A673 (cell line): Measurements from ENCODE around the gene RNF8. TPM values are rescaled to one million over a fixed set of nuclear protein-coding genes. Genes with fewer than 3 reads are reported as not detected.

Source experiments
- BruUV-seq: library from RNA; stranded (reverse); fragments of 400-500 nt; replicated peaks from 2 replicates; lab custom pipeline; 2021; lab: Mats Ljungman, UMichigan
- CTCF ChIA-PET: fragments of 300-600 bp; sonication (Branson Sonifier 250); formaldehyde crosslinking; loops from one replicate; lab custom pipeline; 2022; ENCODE audit warnings: antibody characterized with exemption; lab: Charles Lee
- POLR2A ChIA-PET: fragments of 300-600 bp; sonication (Branson Sonifier 250); formaldehyde crosslinking; loops from one replicate; lab custom pipeline; 2022; ENCODE audit warnings: antibody characterized with exemption; ENCODE audit not compliant: low non-redundant PET; lab: Charles Lee
- DNase-seq: peaks from one replicate; pipeline ENCODE4 v3.0.0-alpha.2; 2015; ENCODE audit warnings: low spot score
- H3K27ac ChIP-seq: fragments of 200-600 bp; sonication (generic); 2 replicates; pipeline ENCODE4 v1.5.1; 2016; ENCODE audit warnings: mixed run types, low read depth, mild to moderate bottlenecking, mixed read lengths, antibody characterized with exemption, low read length; ENCODE audit not compliant: poor library complexity, severe bottlenecking
- H3K27me3 ChIP-seq: fragments of 200-600 bp; sonication (generic); replicated peaks from 2 replicates; pipeline ENCODE4 v1.6.1; 2017; ENCODE audit warnings: mixed run types, low read depth, mild to moderate bottlenecking, mixed read lengths, antibody characterized with exemption, low read length; ENCODE audit not compliant: insufficient read depth, poor library complexity
- H3K36me3 ChIP-seq: fragments of 200-600 bp; sonication (generic); 2 replicates; pipeline ENCODE4 v1.6.1; 2016; ENCODE audit warnings: mixed run types, mild to moderate bottlenecking, mixed read lengths, antibody characterized with exemption, low read length; ENCODE audit not compliant: insufficient read depth, poor library complexity, severe bottlenecking
- H3K4me1 ChIP-seq: fragments of 200-600 bp; sonication (generic); 2 replicates; pipeline ENCODE4 v1.6.1; 2017; ENCODE audit warnings: mixed run types, mild to moderate bottlenecking, mixed read lengths, antibody characterized with exemption, low read length; ENCODE audit not compliant: insufficient read depth, poor library complexity, severe bottlenecking
- H3K4me3 ChIP-seq: fragments of 200-600 bp; sonication (generic); 2 replicates; pipeline ENCODE4 v1.5.1; 2016; ENCODE audit warnings: low read depth, mixed run types, mild to moderate bottlenecking, mixed read lengths, low read length; ENCODE audit not compliant: poor library complexity, severe bottlenecking
- H3K9me3 ChIP-seq: fragments of 200-600 bp; sonication (generic); 2 replicates; pipeline ENCODE4 v1.6.1; 2016; ENCODE audit warnings: mixed run types, low read depth, mild to moderate bottlenecking, mixed read lengths, antibody characterized with exemption, low read length; ENCODE audit not compliant: poor library complexity, severe bottlenecking
- CTCF ChIP-seq: fragments of 300-800, 200-600 bp; sonication (generic); conservative IDR thresholded peaks from 2 replicates; pipeline ENCODE4 v1.5.1; 2017; ENCODE audit warnings: low read depth, mild to moderate bottlenecking, antibody characterized with exemption, low read length, moderate library complexity, mixed read lengths
- EZH2 ChIP-seq: fragments of 200-600 bp; sonication (generic); IDR thresholded peaks from 2 replicates; pipeline ENCODE4 v1.6.1; 2017; ENCODE audit warnings: borderline replicate concordance, low read depth, mild to moderate bottlenecking, mixed read lengths, antibody characterized with exemption, low read length; ENCODE audit not compliant: poor library complexity, severe bottlenecking
- intact Hi-C: fragments of 100-400 bp; cut with micrococcal nuclease; formaldehyde crosslinking; loops from one replicate; pipeline ENCODE4 v1.10.0; 2022; ENCODE audit not compliant: unreplicated experiment
- total RNA-seq: library from RNA; stranded (reverse); gene quantifications from 2 replicates; pipeline ENCODE4 v1.2.3, GENCODE V29; 2021

Gene RNF8
- total RNA-seq, 1 experiment from 2014 or later = 25.6 TPM

- TF ChIP-seq EZH2 (no peak), CTCF (no peak)
- BruUV-seq = TSS peak; percentile 44
- Histone ChIP-seq H3K27me3 (no peaks in the 10 kb centered on the region), H3K4me1 (no peaks in the 10 kb centered on the region), H3K4me3 (peak within 1 kb of the TSS; percentile 76), H3K36me3 (peaks cover 5% of the 10 kb centered on the region), H3K9me3 (no peaks in the 10 kb centered on the region), H3K27ac (peak within 1 kb of the TSS; percentile 71)
- ChIA-PET CTCF (no interaction called here), POLR2A (no interaction called here)
- DNase-seq = peak; percentile 90
- intact Hi-C loops = no loop called here
Observed at GRCh38 chr6:37432916-37433656, 79.3 kb downstream of the RNF8 start, which contains the start of gene CMTR1. CMTR1 (plus strand) TSS chr6:37433221; CDS start chr6:37435630, 2,409 bp downstream.

- no peak for TF ChIP-seq EZH2
- no peak for TF ChIP-seq CTCF
- no peaks in the 10 kb centered on the region for H3K27me3 ChIP-seq
- peaks cover 5% of the 10 kb centered on the region for H3K36me3 ChIP-seq
- peak overlapping the region; percentile 71 for H3K27ac ChIP-seq
- intact Hi-C loops = no loop called here
- POLR2A ChIA-PET = no interaction called here
- no peaks in the 10 kb centered on the region for H3K4me1 ChIP-seq
- peak; percentile 13 for DNase-seq
- H3K9me3 ChIP-seq = no peaks in the 10 kb centered on the region
- no TSS peak for BruUV-seq
- CTCF ChIA-PET = no interaction called here
- H3K4me3 ChIP-seq = peak overlapping the region; percentile 76
Observed at GRCh38 chr6:37433657-37434271, 80.0 kb downstream of the RNF8 start.

- no peaks in the 10 kb centered on the region for H3K9me3 ChIP-seq
- intact Hi-C loops = no loop called here
- H3K4me3 ChIP-seq = no peak overlapping the region
- ChIA-PET POLR2A (no interaction called here), CTCF (no interaction called here)
- no peaks in the 10 kb centered on the region for H3K27me3 ChIP-seq
- H3K27ac ChIP-seq = no peak overlapping the region
- no TSS peak for BruUV-seq
- H3K36me3 ChIP-seq = peaks cover 5% of the 10 kb centered on the region
- no peaks in the 10 kb centered on the region for H3K4me1 ChIP-seq
- TF ChIP-seq CTCF = no peak
- TF ChIP-seq EZH2 = no peak
- DNase-seq = no peak
Observed at GRCh38 chr6:37435373-37435772, 81.6 kb downstream of the RNF8 start.
